HEK293 (cell line): Measurements from ENCODE around the gene CUL1.

Experiments
- BCL11A ChIP-seq: fragments of 450-650 bp; formaldehyde crosslinking; IDR thresholded peaks from 2 replicates; pipeline ENCODE4 v1.5.1; 2016; ENCODE audit warnings: low read depth, missing biosample characterization, missing genetic modification characterization
- CTCF ChIP-seq: fragments of 450-650 bp; formaldehyde crosslinking; IDR thresholded peaks from 2 replicates; pipeline ENCODE4 v1.5.1; 2016; ENCODE audit warnings: missing biosample characterization, missing genetic modification characterization
- HOXA7 ChIP-seq: sonication (generic); formaldehyde crosslinking; IDR thresholded peaks from 2 replicates; pipeline ENCODE4 v1.8.1; 2022; ENCODE audit warnings: missing genetic modification reagents, borderline replicate concordance
- PRDM10 ChIP-seq: fragments of 450-650 bp; formaldehyde crosslinking; IDR thresholded peaks from 2 replicates; pipeline ENCODE4 v1.5.1; 2016; ENCODE audit warnings: missing biosample characterization, missing genetic modification characterization
- ZNF121 ChIP-seq: fragments of 450-650 bp; formaldehyde crosslinking; IDR thresholded peaks from 2 replicates; pipeline ENCODE4 v1.5.1; 2016; ENCODE audit warnings: missing biosample characterization, missing genetic modification characterization
- ZNF157 ChIP-seq: fragments of 450-650 bp; formaldehyde crosslinking; IDR thresholded peaks from 2 replicates; pipeline ENCODE4 v1.5.1; 2016; ENCODE audit warnings: missing biosample characterization, missing genetic modification characterization
- ZNF175 ChIP-seq: fragments of 450-650 bp; formaldehyde crosslinking; IDR thresholded peaks from 2 replicates; pipeline ENCODE4 v1.5.1; 2016; ENCODE audit warnings: missing biosample characterization, missing genetic modification characterization
- ZNF19 ChIP-seq: fragments of 450-650 bp; formaldehyde crosslinking; IDR thresholded peaks from 2 replicates; pipeline ENCODE4; 2016; ENCODE audit warnings: missing biosample characterization, missing genetic modification characterization, low read depth
- ZNF335 ChIP-seq: fragments of 450-650 bp; formaldehyde crosslinking; conservative IDR thresholded peaks from 2 replicates; pipeline ENCODE4 v1.5.1; 2016; ENCODE audit warnings: missing biosample characterization, missing genetic modification characterization
- ZNF76 ChIP-seq: fragments of 450-650 bp; formaldehyde crosslinking; IDR thresholded peaks from 2 replicates; pipeline ENCODE4; 2016; ENCODE audit warnings: low read depth, missing biosample characterization, missing genetic modification characterization, borderline replicate concordance
- ZNF792 ChIP-seq: fragments of 450-650 bp; formaldehyde crosslinking; IDR thresholded peaks from 2 replicates; pipeline ENCODE4 v1.5.1; 2016; ENCODE audit warnings: missing biosample characterization, missing genetic modification characterization
- ZNF837 ChIP-seq: fragments of 450-650 bp; formaldehyde crosslinking; IDR thresholded peaks from 2 replicates; pipeline ENCODE4 v1.5.1; 2016; ENCODE audit warnings: missing biosample characterization, missing genetic modification characterization
- TF ChIP-seq, protein P1 (sequence below): fragments of 450-650 bp; formaldehyde crosslinking; IDR thresholded peaks from 2 replicates; pipeline ENCODE4 v1.5.1; 2016; ENCODE audit warnings: missing biosample characterization, missing genetic modification characterization, low read depth

DNA sequence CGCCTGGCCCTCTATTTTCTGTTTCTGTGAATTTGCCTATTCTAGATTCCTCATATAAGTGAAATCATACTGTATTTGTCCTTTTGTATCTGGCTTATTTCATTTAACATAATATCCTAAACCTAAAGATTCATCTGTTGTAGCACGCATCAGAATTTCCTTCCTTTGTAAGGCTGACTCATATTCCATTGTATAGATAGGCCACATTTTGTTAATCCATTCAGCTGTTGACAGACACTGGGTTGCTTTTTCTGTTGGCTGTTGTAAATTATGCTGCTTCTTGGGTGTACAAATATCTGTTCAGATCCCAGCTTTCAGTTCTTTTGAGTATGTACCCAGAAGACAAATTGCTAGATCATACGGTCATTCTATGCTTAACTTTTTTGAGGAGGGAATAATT is 28.8 kb upstream of the CUL1 start:
- no peak for TF ChIP-seq HOXA7 (CRISPR knock-in tag)
- no peak for TF ChIP-seq CTCF (tag by site-specific recombination)
- TF ChIP-seq ZNF837 (tag by site-specific recombination) = no peak
- no peak for TF ChIP-seq ZNF157
- no peak for TF ChIP-seq PRDM10
- TF ChIP-seq ZNF175 (tag by site-specific recombination) = no peak
- TF ChIP-seq, protein P1, sequence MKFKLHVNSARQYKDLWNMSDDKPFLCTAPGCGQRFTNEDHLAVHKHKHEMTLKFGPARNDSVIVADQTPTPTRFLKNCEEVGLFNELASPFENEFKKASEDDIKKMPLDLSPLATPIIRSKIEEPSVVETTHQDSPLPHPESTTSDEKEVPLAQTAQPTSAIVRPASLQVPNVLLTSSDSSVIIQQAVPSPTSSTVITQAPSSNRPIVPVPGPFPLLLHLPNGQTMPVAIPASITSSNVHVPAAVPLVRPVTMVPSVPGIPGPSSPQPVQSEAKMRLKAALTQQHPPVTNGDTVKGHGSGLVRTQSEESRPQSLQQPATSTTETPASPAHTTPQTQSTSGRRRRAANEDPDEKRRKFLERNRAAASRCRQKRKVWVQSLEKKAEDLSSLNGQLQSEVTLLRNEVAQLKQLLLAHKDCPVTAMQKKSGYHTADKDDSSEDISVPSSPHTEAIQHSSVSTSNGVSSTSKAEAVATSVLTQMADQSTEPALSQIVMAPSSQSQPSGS (tag by site-specific recombination) = no peak
- no peak for TF ChIP-seq ZNF792 (tag by site-specific recombination)
- TF ChIP-seq BCL11A (tag by site-specific recombination) = no peak
- TF ChIP-seq ZNF19 (tag by site-specific recombination) = no peak
- TF ChIP-seq ZNF335 (tag by site-specific recombination) = no peak
- TF ChIP-seq ZNF121 (tag by site-specific recombination) = no peak
- no peak for TF ChIP-seq ZNF76
